Muscle layer of duodenum (tissue), 2 donors: ENCODE measurements around the gene HOXA10.
A peak's percentile ranks its signal among the peaks of the same experiment; 100 is the strongest.

Experiments used
- H3K27ac ChIP-seq: one replicate; pipeline ENCODE4 v1.7.0; 2013; ENCODE audit warnings: mild to moderate bottlenecking, low read length
- H3K27me3 ChIP-seq: one replicate; pipeline ENCODE4 v1.7.0; 2013; ENCODE audit warnings: low read depth, mild to moderate bottlenecking, control low read depth, low read length
- H3K36me3 ChIP-seq, 2 donors: one replicate each; pipeline ENCODE4 v1.7.0; 2013; ENCODE audit warnings: low read length in 2 of 2, control low read depth in 1 of 2, mild to moderate bottlenecking in 1 of 2; ENCODE audit not compliant: insufficient read depth in 2 of 2, control insufficient read depth in 1 of 2
- H3K4me1 ChIP-seq, 2 donors: one replicate each; pipeline ENCODE4 v1.7.0; 2013; ENCODE audit warnings: low read length in 2 of 2, mild to moderate bottlenecking in 2 of 2, control low read depth in 1 of 2, moderate library complexity in 1 of 2; ENCODE audit not compliant: insufficient read depth in 2 of 2, control insufficient read depth in 1 of 2
- H3K4me3 ChIP-seq, 2 donors: one replicate each; pipeline ENCODE4 v1.7.0; 2013; ENCODE audit warnings: low read length in 2 of 2, low read depth in 1 of 2, mild to moderate bottlenecking in 1 of 2
- H3K9me3 ChIP-seq, 2 donors: one replicate each; pipeline ENCODE4 v1.7.0; 2013; ENCODE audit warnings: low read length in 2 of 2, control low read depth in 1 of 2, mild to moderate bottlenecking in 1 of 2; ENCODE audit not compliant: control insufficient read depth in 1 of 2
- donor health status: healthy.

HOXA10 gene

DNA sequence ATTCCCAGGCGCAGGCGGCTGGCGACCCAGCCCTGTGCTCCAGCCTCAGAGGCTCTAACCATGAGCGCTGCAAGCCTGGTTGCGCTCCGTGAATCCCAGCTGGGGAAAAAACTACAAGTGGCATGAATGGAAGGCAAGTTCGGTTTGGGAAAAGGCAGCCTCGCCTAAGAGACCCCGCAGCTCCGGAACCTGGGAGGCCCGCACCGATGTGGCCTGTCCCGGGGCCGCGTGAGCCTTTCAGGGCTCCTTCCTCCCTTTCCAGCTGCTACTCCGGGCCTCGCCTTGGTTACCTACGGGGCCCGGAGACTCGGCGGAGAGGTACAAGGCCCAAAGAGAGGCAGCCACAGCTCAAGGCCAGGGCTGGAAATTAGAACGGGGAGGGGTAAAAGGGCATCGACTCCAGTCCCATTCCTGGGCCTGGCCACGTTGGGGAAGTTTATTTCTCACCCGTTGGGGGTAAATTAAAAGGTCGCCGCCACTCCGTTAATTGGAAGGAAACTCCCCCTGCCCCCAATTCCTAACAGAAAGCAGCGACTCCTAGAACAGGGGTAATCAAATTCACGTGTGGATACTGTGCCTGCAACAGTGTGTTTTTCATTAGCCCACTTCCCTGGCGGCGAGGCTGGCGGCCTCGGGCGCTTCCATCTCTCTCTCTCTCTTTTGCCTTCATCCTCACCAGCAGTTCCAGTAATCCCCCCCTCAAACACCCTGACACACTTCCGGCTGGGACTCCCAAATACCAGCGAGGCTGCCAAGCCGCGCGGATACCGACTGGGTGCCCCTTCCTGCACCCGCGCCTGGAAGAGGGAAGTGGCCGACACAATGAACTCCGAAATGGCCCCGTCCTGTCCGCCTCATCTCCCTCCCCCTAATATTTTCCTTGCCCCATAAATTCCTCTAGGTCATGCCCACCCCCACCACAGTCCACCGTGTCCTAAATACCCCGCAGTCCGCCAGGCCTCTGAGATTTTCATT lies 7.3 kb downstream of the HOXA10 start:
- Histone ChIP-seq H3K27ac (no peak overlapping the region), H3K36me3 (no peaks in the 10 kb centered on the region), H3K4me1 (peaks cover 0 to 40% of the 10 kb centered on the region in 2 donors), H3K9me3 (no peaks in the 10 kb centered on the region), H3K4me3 (no peak overlapping the region), H3K27me3 (peaks cover 86% of the 10 kb centered on the region)

DNA sequence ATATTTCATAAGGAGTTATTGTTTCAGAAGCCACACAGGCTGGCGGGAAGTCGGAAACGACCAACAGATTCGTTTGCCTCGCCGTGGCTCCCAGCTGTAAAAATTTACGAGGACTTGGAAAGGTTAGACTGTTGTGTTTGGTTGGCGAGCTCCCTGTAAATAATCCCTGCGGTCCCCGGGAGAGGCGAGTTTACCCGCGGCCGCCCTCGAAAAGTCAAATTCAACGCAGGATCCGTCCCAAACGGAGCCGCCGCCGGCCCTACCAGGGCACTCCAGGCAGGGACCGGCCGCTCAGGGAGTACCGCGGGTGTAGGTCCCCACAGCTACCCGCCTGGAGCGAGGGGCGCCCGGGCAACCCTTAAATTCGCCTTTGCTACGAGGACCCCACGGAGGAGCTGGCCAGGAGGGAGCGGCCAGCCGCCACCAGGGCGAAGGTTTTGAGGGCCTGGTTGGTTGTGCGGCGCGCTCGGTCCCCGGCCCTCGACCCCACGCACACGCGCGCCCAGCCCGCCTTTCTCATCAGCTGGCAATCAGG lies 8.1 kb downstream of the HOXA10 start:
- Histone ChIP-seq H3K9me3 (no peaks in the 10 kb centered on the region), H3K4me1 (peaks cover 0 to 47% of the 10 kb centered on the region in 2 donors), H3K27ac (no peak overlapping the region), H3K27me3 (peaks cover 80% of the 10 kb centered on the region), H3K4me3 (no peak overlapping the region), H3K36me3 (no peaks in the 10 kb centered on the region)

DNA sequence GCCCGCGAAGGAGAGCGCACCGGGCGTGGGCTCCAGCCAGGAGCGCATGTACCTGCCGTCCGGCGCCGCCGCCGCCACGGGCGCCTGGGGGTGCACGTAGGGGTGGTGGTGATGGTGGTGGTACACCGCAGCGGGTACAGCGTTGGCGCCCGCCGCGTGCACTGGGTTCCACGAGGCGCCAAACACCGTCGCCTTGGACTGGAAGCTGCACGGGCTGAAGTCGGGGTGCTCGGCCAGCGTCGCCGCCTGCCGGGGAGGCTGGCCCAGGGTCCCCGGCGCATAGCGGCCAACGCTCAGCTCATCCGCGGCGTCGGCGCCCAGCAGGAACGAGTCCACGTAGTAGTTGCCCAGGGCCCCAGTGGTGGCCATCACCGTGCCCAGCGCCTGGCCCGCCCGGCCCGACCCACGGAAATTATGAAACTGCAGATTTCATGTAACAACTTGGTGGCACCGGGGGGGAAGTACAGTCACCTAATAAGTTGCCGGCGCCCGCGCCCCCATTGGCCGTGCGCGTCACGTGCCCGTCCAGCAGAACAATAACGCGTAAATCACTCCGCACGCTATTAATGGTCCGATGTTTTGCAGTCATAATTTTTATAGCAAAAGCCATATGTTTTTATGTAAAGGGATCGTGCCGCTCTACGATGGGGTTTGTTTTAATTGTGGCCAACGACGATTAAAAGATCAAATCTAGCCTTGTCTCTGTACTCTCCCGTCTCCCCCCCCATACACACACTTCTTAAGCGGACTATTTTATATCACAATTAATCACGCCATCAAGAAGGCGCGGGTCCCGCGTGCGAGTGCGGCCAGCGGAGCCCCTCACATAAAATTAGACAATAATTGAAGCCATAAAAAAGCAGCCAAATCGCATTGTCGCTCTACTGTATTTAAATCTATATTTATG lies 8.8 kb downstream of the HOXA10 start, which contains the start of gene HOXA9:
Gene HOXA9 (minus strand): TSS at position 449 of the 907 bp plus-strand sequence. CDS start 80 bp downstream, at position 369.
- Histone ChIP-seq H3K27me3 (peaks cover 77% of the 10 kb centered on the region), H3K9me3 (no peaks in the 10 kb centered on the region), H3K4me1 (peaks cover 0 to 55% of the 10 kb centered on the region in 2 donors), H3K4me3 (peak within 1 kb of the TSS in 1 of 2 donors; percentile 34), H3K36me3 (no peaks in the 10 kb centered on the region), H3K27ac (no peak within 1 kb of the TSS)

DNA sequence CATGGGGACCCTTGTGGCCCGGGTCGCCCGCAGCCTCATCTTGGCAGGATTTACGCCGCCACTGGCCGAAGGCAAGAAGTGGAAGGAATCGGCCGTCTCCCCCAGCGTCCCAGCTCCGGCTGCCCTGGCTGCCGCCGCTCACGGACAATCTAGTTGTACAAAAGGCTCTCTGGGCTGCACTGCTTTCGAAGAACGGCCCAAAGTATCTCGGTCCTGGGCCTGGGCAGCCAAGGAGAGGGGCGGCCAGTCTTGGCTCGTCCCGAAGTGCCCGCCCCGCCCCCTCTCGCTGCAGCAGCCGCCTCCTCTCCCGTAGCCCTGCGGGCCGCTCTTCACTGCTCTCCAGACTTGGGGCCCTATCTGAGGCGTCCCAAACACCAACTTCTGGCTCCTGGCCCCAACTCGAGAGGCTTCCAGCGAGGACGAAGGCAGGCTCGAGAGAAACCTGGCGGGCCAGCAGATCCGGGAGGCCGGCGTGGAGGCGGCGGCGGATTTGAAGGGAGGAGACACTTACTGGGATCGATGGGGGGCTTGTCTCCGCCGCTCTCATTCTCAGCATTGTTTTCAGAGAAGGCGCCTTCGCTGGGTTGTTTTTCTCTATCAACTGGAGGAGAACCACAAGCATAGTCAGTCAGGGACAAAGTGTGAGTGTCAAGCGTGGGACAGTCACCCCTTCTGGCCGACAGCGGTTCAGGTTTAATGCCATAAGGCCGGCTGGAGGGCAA lies 9.6 kb downstream of the HOXA10 start:
- Histone ChIP-seq H3K27me3 (peaks cover 81% of the 10 kb centered on the region), H3K27ac (no peak overlapping the region), H3K4me1 (peaks cover 0 to 53% of the 10 kb centered on the region in 2 donors), H3K4me3 (peak overlapping the region in 1 of 2 donors; percentile 34), H3K36me3 (no peaks in the 10 kb centered on the region), H3K9me3 (no peaks in the 10 kb centered on the region)

DNA sequence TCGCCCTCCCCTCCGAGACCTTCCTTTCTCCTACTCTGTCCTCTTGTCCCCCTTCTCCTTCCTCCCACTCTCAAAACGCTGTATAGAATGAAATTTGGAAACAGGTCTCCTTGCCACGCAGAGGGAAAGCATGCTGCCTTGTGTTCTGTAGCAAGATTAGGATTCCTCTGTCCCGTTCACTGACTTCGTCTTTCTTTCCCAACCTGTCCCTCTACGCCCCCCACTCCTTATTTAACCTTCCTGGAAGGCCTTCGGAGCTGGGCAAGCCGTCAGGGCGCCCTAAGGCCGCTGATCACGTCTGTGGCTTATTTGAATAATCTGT lies 10.1 kb downstream of the HOXA10 start:
- Histone ChIP-seq H3K36me3 (no peaks in the 10 kb centered on the region), H3K4me3 (peak overlapping the region in 1 of 2 donors; percentile 29), H3K4me1 (peaks cover 0 to 48% of the 10 kb centered on the region in 2 donors), H3K27ac (no peak overlapping the region), H3K27me3 (peaks cover 83% of the 10 kb centered on the region), H3K9me3 (no peaks in the 10 kb centered on the region)

DNA sequence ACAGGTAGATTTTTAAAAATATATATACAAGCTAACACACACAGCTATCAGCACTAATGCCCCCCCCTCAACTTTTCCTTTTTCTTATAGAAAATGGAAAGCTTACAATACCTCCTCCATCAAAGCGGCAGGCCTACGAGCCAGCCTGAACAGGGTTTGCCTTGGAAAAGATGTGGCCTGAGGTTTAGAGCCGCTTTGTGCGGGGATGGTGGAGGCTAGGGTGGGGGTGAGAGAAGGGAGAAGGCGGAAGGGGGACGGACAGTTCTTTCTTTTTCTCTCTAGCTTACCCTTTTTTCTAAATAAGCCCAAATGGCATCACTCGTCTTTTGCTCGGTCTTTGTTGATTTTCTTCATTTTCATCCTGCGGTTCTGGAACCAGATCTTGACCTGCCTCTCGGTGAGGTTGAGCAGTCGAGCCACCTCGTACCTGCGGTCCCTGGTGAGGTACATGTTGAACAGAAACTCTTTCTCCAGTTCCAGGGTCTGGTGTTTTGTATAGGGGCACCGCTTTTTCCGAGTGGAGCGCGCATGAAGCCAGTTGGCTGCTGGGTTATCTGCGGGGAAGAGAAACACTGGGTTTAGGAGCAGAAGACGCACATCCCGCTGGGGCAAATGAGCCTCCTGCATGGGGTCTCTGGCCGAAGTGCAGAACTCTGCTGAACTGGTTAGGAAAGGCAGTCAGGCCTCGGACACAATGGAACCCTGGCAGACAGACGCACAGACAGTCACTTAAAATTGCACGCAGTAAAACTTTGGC lies 10.7 kb downstream of the HOXA10 start:
- peaks cover 0 to 44% of the 10 kb centered on the region in 2 donors for H3K4me1 ChIP-seq
- peaks cover 83% of the 10 kb centered on the region for H3K27me3 ChIP-seq
- H3K27ac ChIP-seq: no peak overlapping the region
- no peaks in the 10 kb centered on the region for H3K36me3 ChIP-seq
- H3K9me3 ChIP-seq: no peaks in the 10 kb centered on the region
- no peak overlapping the region for H3K4me3 ChIP-seq

DNA sequence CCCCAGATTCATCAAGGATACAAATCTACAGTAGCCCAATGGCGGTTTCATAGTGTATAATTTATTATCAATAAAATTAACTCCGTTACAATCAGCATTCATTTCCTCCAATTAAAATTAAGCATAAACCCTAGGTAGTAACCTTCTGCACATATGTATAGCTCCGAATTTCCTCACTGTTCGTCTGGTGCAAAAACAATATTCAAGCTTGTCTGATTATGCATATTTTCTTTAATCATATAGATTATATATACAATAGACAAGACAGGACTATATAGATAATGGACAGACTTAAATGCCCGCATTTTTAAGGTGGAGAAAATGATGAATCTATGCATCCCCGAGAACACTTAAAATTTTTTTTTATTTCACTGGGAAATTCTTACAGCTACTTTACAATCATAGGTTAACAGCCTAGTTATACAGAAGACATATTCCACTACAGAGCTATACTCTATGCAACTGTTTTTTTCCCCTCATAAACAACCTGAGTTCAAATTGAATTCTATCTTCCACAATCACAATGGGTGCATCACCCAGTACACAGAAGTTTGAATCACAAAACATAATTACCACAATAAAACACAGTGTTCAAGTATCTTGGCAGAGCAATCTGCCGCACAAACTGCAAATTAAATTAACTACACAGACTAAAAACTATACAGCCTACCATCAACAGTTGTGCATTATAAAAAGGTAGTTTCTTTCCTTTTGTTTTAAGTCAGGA lies 11.4 kb downstream of the HOXA10 start:
- H3K27ac ChIP-seq: no peak overlapping the region
- peaks cover 83% of the 10 kb centered on the region for H3K27me3 ChIP-seq
- no peaks in the 10 kb centered on the region for H3K36me3 ChIP-seq
- no peaks in the 10 kb centered on the region for H3K9me3 ChIP-seq
- peaks cover 0 to 44% of the 10 kb centered on the region in 2 donors for H3K4me1 ChIP-seq
- no peak overlapping the region for H3K4me3 ChIP-seq

DNA sequence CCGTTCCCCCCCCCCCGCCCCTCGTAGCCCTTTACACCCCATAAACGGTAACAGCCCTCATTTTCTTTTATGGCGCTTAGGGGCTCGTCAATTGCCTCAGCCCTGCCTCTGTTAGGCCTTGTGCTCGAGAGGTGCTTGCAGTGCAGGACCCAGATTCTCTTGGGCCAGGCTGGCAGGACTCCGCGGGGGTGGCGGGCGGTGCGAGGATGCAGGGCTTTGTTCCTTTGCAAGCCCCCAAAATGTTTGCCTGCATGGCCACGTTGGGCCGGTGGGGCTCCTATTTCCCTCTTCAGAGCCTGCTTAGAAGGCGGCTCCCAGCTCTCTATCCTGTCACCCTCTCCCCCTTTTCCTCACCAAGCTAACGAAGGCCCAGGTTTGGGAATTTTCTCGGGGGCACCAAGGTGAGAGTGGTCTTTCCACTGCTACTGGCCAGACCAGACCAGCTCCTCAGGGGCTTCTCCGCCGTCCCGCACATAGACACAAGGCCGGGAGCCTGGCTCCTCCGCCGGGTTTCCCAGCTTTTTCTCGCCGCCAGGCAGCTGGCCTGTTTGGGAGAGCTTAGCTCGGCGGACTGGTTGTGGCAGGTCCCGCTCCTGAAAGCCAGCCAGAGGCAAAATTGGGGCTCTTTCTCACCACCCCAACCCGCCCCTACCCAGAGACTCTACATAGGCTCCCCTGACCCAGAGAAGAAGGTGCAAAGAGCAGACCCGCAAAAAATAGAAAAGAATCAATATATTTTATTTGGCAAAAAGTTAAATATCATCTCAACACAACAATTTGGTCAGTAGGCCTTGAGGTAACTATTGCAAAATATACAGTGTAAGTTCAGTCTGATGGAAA lies 12.2 kb downstream of the HOXA10 start:
- H3K36me3 ChIP-seq: no peaks in the 10 kb centered on the region
- no peaks in the 10 kb centered on the region for H3K9me3 ChIP-seq
- no peak overlapping the region for H3K27ac ChIP-seq
- H3K4me3 ChIP-seq: no peak overlapping the region
- peaks cover 83% of the 10 kb centered on the region for H3K27me3 ChIP-seq
- H3K4me1 ChIP-seq: peaks cover 0 to 47% of the 10 kb centered on the region in 2 donors

DNA sequence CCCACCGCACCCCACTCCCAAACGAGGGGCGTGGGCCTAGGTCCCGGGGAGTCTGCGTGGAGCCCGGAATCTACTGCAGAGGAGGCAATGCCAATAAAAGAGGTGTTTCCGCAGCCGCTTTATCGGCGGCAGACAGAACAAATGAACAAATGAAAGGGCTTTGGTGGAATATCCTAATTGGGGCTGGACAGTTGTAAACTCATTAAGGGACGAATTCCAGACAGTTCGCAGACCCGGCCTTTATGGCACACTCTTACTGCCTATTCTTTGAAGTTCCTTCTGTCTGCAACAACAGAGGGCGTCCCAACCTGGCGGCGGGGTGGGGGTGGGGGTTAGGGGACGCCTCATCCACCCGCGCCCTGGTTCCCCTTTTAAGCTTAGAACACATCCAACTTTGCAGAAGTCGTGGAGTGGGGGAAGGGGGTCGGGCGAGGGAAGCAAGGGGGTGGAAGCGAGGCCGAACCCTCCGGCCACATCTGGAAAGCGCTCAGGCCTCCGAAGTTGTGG lies 12.9 kb downstream of the HOXA10 start:
- Histone ChIP-seq H3K4me1 (peaks cover 0 to 45% of the 10 kb centered on the region in 2 donors), H3K9me3 (no peaks in the 10 kb centered on the region), H3K36me3 (no peaks in the 10 kb centered on the region), H3K27ac (no peak overlapping the region), H3K4me3 (peak overlapping the region; percentile 57 to 80), H3K27me3 (peaks cover 80% of the 10 kb centered on the region)
